Subcutaneous abdominal adipose tissue (tissue), 5 donors: Measurements from ENCODE around the gene STX2.
"Not testable (repeated sequence)": the region's sequence is repeated elsewhere in the genome, so short reads cannot be mapped to it uniquely, and the experiment has no call there.

Source experiments
- H3K27ac ChIP-seq: one replicate; pipeline ENCODE4 v1.7.0; 2013; ENCODE audit warnings: low read depth, mild to moderate bottlenecking, inconsistent platforms, low read length, moderate library complexity
- H3K27me3 ChIP-seq, 5 donors: one replicate each; pipeline ENCODE4 v1.7.0; 2013; ENCODE audit warnings: low read length in 5 of 5, inconsistent platforms in 1 of 5; ENCODE audit not compliant: control insufficient read depth in 5 of 5, insufficient read depth in 4 of 5
- H3K36me3 ChIP-seq, 5 donors: one replicate each; pipeline ENCODE4 v1.7.0; 2013; ENCODE audit warnings: low read length in 5 of 5; ENCODE audit not compliant: control insufficient read depth in 5 of 5, insufficient read depth in 5 of 5
- H3K4me1 ChIP-seq, 5 donors: one replicate each; pipeline ENCODE4 v1.7.0; 2013; ENCODE audit warnings: low read length in 5 of 5, mild to moderate bottlenecking in 3 of 5, moderate library complexity in 1 of 5; ENCODE audit not compliant: control insufficient read depth in 5 of 5, insufficient read depth in 5 of 5
- H3K4me3 ChIP-seq, 5 donors: one replicate each; pipeline ENCODE4 v1.7.0; 2013; ENCODE audit warnings: low read length in 5 of 5, low read depth in 1 of 5
- H3K9ac ChIP-seq, 5 donors: one replicate each; pipeline ENCODE4 v1.7.0; 2013; ENCODE audit warnings: low read length in 5 of 5, mild to moderate bottlenecking in 4 of 5, moderate library complexity in 3 of 5
- H3K9me3 ChIP-seq, 5 donors: one replicate each; pipeline ENCODE4 v1.7.0; 2013; ENCODE audit warnings: low read length in 5 of 5; ENCODE audit not compliant: control insufficient read depth in 5 of 5
- donor health status: healthy.
- donor health status: healthy.
- donor health status: healthy.
- donor health status: healthy.
- donor health status: healthy.

The STX2 gene

DNA sequence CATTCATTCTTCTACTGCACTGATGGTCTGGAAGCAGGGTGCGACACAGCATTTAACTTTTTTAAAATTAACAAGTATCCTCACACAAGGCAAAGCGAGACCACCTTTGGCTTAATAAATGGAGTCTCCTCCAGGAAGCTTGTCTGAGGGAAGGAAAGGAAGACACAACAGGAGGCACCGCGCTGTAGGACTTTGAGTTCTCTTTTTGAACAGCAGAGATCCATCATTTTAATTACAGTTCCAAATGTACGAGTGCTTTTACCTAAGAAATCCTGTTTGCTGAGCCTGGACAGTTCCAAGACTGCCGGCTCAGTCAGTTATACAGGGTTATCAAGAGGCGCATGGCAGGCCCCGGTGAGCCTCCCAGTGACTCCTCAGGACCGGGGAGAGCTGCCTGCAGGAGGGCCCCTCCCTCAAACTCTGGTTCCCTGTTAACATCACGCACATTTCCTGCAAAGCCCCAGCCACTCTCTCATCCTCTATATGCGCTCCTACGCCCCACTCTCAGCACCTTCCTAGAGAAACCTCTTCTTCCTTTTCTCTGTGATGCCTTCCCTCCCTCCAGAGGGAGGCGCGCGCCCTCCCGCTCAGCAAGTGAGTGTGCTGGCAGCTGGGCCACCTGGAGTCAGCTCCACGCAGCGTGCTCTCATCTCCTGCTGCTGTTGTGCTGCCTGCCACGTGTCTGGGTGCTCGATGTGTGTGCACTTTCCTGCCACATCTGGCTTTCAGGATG is 46.1 kb downstream of the STX2 start:
- Histone ChIP-seq H3K36me3 (peaks cover 6 to 74% (median 55%) of the 10 kb centered on the region in 5 donors), H3K27me3 (no peaks in the 10 kb centered on the region), H3K4me1 (no peaks in the 10 kb centered on the region), H3K4me3 (no peak overlapping the region), H3K9ac (no peak overlapping the region), H3K9me3 (no peaks in the 10 kb centered on the region), H3K27ac (no peak overlapping the region)

DNA sequence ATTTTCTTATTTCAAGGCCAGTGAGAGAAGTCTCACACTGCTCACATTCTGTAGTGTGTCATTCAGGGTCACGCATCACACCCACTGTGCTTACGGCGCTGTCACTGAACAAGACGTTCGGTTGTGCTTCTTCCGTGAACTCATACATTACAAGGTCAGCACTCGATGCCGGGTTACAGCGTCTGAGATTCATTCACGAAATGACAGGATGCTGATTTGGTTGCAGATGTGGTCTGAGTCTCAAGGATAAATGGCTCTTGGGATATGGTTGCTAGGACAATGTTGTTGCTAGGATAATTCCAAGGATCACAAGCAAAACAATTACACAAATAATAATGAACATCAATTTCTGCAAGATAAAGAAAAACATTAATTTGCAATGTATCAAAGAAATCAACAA is 47.4 kb downstream of the STX2 start:
- H3K4me3 ChIP-seq: no peak overlapping the region
- H3K27me3 ChIP-seq: no peaks in the 10 kb centered on the region
- peaks cover 6 to 67% (median 43%) of the 10 kb centered on the region in 5 donors for H3K36me3 ChIP-seq

DNA sequence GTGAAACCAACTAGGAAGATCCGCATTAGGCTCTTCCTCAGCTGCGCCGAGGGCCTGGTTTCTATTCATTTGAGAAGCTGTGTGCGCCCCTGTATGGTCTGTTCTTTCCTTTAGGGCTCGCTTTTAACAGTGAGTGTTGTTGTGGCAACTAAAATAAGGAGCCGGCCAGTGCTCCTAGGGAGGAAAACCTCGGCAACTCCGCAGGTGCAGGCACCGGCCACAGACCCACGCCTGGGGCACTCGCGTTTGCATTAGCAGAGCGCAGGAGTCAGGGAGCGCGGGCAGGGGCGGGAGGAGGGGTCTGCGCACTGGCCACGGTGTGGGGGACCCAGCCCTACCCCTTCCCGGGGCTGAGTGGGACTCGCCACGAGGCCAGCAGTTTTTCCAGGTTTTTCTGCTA is 50.5 kb downstream of the STX2 start:
- Histone ChIP-seq H3K36me3 (peaks cover 6 to 45% (median 38%) of the 10 kb centered on the region in 5 donors), H3K27me3 (no peaks in the 10 kb centered on the region)

More for the DNA sequence above, 47.4 kb downstream of the STX2 start:
- no peak overlapping the region for H3K27ac ChIP-seq
- peaks cover 0 to 1% (median 0%) of the 10 kb centered on the region in 5 donors for H3K9me3 ChIP-seq
- H3K4me1 ChIP-seq: no peaks in the 10 kb centered on the region
- no peak overlapping the region for H3K9ac ChIP-seq

DNA sequence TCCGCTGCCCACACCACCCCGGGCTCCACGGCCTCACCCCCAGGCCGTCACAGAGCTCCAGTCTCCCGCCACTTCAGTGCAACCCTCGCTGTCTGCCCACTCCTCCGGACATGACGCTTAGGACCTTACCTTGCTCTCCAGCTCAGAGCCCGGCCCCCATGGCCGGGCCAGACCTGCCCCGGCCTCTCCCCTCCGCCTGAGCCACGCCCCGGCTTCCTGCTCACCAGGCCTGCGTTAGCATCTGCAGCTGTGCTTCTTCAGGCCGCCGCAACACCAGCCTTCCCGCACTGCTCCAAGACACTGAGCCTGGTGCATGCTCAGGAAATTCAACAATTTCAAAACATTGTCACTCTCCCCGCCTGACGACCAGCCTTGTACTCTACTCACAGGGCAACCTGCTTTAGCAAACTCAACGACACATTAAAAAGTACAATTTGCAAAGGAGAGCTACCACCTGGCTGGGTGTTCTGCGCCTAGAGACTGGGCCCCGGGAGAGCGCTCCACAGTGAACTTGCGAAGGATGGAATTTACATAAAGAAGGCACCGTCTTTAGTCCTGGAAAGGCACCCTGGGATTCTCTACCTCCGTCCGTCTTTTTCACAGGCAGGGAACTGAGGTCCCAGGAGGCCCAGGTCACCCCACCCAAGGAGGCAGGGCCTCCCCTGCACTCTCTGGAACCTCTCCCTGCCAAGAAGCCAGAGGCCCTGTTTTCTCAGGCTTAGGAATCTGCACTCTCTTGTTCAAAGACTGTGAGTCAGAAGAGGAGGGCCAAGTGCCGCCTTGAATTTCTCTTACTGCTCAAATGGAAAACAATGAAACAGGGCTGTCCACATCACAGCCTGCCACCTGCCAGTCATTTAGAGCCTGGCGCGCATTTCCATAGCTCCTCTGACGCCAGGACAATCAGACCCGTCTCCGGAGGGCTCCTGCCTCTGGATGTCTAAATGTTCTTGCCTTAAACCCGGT is 51.3 kb downstream of the STX2 start:
- Histone ChIP-seq H3K27ac (no peak overlapping the region), H3K36me3 (peaks cover 6 to 40% (median 34%) of the 10 kb centered on the region in 5 donors), H3K9ac (no peak overlapping the region)

More for the DNA sequence above, 50.5 kb downstream of the STX2 start:
- Histone ChIP-seq H3K4me1 (no peaks in the 10 kb centered on the region), H3K9me3 (peaks cover 2 to 15% (median 8%) of the 10 kb centered on the region in 5 donors), H3K27ac (no peak overlapping the region), H3K9ac (no peak overlapping the region), H3K4me3 (no peak overlapping the region)

DNA sequence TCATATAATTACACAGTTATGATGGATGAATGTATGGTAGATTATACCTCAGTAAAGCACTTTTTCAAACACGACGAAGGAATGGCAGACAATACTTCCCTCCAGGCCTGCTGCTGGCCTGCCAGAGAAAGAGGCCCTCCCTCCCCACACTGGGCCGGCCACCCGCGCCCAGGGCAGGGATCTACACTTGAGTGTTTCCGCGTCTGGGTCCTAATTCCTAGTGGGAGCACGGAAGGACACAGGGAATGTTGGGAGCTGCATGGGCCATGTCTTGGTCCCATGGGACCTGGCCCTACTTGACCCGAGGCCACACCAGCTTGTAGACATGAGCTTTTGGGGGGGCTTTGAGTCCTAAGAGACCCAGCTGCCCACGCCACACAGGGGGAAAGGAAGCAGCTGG is 52.0 kb downstream of the STX2 start:
- no peaks in the 10 kb centered on the region for H3K4me1 ChIP-seq
- peaks cover 6 to 36% (median 34%) of the 10 kb centered on the region in 5 donors for H3K36me3 ChIP-seq
- H3K27me3 ChIP-seq: no peaks in the 10 kb centered on the region
- H3K9me3 ChIP-seq: peaks cover 2 to 15% (median 8%) of the 10 kb centered on the region in 5 donors
- no peak overlapping the region for H3K4me3 ChIP-seq
- no peak overlapping the region for H3K27ac ChIP-seq
- no peak overlapping the region for H3K9ac ChIP-seq

More for the DNA sequence above, 51.3 kb downstream of the STX2 start:
- no peak overlapping the region for H3K4me3 ChIP-seq
- no peaks in the 10 kb centered on the region for H3K27me3 ChIP-seq
- H3K9me3 ChIP-seq: peaks cover 2 to 15% (median 8%) of the 10 kb centered on the region in 5 donors
- H3K4me1 ChIP-seq: no peaks in the 10 kb centered on the region

DNA sequence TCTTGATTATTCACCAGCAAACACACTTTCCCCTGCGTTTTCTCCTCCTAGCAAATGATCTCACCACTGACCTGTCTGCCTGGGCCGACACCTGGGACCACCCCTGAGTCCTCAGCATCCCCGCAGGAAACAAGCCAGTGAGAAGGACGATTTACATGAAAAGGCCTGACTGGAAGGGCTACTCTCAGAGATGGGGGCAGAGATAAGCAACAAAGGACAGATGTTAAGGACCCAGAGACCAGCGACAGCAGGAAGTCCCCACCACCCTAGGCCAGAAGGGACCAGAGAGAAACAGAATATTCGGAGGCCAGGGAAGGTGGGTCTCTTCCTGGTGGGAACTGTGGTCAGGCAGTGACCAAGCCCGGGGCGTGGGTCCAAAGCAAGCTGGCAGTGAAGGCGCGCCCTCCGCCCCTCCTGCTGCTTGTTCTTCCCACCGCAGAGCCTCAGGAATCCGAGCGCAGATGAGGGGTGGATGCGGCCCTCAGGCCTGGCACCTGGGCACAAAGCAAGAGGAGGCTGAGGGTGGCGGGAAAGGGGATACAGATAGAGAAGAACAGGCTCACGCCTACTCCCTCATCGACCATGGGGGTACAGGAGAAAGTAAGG is 55.8 kb downstream of the STX2 start:
- H3K4me3 ChIP-seq: no peak overlapping the region
- peaks cover 2 to 15% (median 8%) of the 10 kb centered on the region in 5 donors for H3K9me3 ChIP-seq
- no peaks in the 10 kb centered on the region for H3K4me1 ChIP-seq
- H3K36me3 ChIP-seq: peaks cover 6 to 29% (median 25%) of the 10 kb centered on the region in 5 donors
- no peaks in the 10 kb centered on the region for H3K27me3 ChIP-seq
- H3K27ac ChIP-seq: no peak overlapping the region
- H3K9ac ChIP-seq: no peak overlapping the region

DNA sequence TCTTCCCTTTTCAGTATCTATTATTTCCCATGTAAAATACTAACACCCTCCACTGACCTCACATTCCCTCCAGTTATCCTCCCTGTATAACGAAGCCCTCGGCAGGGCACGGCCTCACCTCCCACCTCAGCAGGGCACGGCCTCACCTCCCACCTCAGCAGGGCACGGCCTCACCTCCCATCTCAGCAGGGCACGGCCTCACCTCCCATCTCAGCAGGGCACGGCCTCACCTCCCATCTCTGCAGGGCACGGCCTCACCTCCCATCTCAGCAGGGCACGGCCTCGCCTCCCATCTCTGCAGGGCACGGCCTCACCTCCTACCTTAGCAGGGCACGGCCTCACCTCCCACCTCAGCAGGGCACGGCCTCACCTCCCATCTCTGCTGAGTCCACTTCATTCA is 56.8 kb downstream of the STX2 start:
- peaks cover 6 to 25% (median 21%) of the 10 kb centered on the region in 5 donors for H3K36me3 ChIP-seq
- H3K4me3 ChIP-seq, H3K4me1 ChIP-seq, H3K9ac ChIP-seq, H3K27me3 ChIP-seq, H3K27ac ChIP-seq: not testable (repeated sequence)
- peaks cover 2 to 15% (median 8%) of the 10 kb centered on the region in 5 donors for H3K9me3 ChIP-seq

DNA sequence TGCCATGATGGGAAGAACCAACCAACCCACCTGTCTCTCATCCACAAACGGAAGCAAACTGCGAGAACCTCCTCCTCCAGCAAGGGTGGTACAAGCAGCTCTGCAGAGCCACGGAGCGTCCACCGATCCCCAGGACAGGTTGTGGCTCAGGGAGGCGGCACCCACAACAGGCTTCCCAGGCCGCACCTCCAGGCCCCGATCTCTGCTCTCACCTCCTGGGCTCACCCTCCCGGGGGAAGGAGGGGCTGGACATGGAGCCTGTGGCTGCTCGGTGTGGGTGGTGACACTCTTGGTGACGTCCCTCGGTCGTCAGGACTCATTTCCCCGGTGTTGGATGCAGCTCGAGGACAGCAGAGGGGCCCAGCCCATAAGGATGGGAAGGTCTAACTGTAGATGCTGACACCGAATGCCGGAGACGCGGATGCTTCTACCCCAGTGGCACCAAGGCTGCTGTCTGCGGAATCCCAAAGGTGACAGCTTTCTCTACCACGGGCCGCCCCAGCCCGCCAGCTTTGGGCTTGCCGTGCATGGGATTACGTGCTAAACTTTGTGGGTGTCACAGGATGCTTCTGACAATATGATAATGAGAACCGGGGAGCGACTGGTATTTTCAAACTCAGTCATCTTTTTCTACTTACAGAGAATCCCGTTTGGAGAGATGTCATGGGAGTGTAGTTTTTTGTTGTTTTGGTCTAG is 58.0 kb downstream of the STX2 start:
- H3K27ac ChIP-seq: no peak overlapping the region
- peaks cover 2 to 13% (median 8%) of the 10 kb centered on the region in 5 donors for H3K9me3 ChIP-seq
- H3K4me1 ChIP-seq: peaks cover 0 to 9% (median 9%) of the 10 kb centered on the region in 5 donors
- peaks cover 0 to 7% (median 2%) of the 10 kb centered on the region in 5 donors for H3K27me3 ChIP-seq
- no peak overlapping the region for H3K9ac ChIP-seq
- H3K4me3 ChIP-seq: no peak overlapping the region
- peaks cover 6 to 24% (median 20%) of the 10 kb centered on the region in 5 donors for H3K36me3 ChIP-seq

DNA sequence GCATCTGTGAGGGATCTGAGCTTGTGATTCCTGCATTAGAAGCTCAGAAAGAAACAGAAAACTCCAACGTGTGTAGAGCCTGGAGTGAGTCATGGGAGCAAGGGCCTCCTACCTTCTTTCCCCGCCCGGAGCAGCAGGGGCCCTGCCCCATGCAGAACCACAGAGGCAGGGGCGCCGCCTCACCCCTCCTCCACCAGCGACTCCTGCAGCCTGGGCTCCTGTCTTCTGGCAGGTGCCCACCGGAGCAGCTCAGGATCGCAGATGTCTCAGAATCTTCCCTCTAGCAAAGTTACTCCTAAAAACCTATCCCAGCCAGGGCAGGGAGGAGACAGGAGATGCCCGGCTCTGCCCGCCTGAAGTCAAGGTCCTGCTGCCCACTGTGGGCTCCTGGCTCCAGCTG is 58.7 kb downstream of the STX2 start:
- Histone ChIP-seq H3K4me1 (peaks cover 0 to 14% (median 13%) of the 10 kb centered on the region in 5 donors), H3K9me3 (peaks cover 2 to 7% (median 5%) of the 10 kb centered on the region in 5 donors), H3K4me3 (no peak overlapping the region), H3K9ac (no peak overlapping the region), H3K27ac (no peak overlapping the region), H3K27me3 (peaks cover 0 to 10% (median 5%) of the 10 kb centered on the region in 5 donors), H3K36me3 (peaks cover 6 to 23% (median 20%) of the 10 kb centered on the region in 5 donors)
